GM12878 (cell line): ENCODE results near the gene LIMK1. TPM values are rescaled to one million over a fixed set of nuclear protein-coding genes. Genes with fewer than 3 reads are reported as not detected.
A peak's percentile ranks its signal among the peaks of the same experiment; 100 is the strongest.

Source experiments
- ATAC-seq: fragments of 200-7000 bp; cut with Tn5 transposase; 3 replicates; pipeline ENCODE4 v1.9.1; 2020; ENCODE audit warnings: mild to moderate bottlenecking, moderate library complexity
- BruUV-seq: library from RNA; stranded (reverse); fragments of 400-500 nt; replicated peaks from 2 replicates; lab custom pipeline; 2021; lab: Mats Ljungman, UMichigan
- CTCF ChIA-PET: fragments of 300-600 bp; sonication (Branson Sonifier 250); formaldehyde crosslinking; extraction: SDS; loops from one replicate; lab custom pipeline; 2021; ENCODE audit warnings: inconsistent platforms; lab: Yijun Ruan, JAX
- POLR2A ChIA-PET: fragments of 350-600 bp; formaldehyde crosslinking; extraction: SDS; loops from one replicate; lab custom pipeline; 2021; ENCODE audit warnings: inconsistent platforms; lab: Charles Lee
- RAD21 ChIA-PET: fragments of 300-600 bp; sonication (Branson Sonifier 250); formaldehyde crosslinking; loops from one replicate; lab custom pipeline; 2023; ENCODE audit warnings: antibody characterized with exemption; ENCODE audit not compliant: unreplicated experiment; lab: Charles Lee
- SMC1A ChIA-PET: fragments of 300-600 bp; sonication (Branson Sonifier 250); formaldehyde crosslinking; loops from one replicate; lab custom pipeline; 2023; ENCODE audit not compliant: unreplicated experiment, uncharacterized antibody; lab: Charles Lee
- DNase-seq: peaks from one replicate; pipeline ENCODE4 v3.0.0-alpha.2; 2011; ENCODE audit warnings: low read depth, low spot score
- FAIRE-seq: peaks from 3 replicates; lab custom pipeline; 2011; peaks lifted over from hg19 to GRCh38; lab: Jason Lieb, UNC
- H2AFZ ChIP-seq: 2 replicates; pipeline ENCODE4 v1.6.0; 2011; ENCODE audit warnings: low read depth, low read length, control low read depth; ENCODE audit not compliant: control insufficient read depth
- H3K27ac ChIP-seq: 2 replicates; pipeline ENCODE4 v1.5.1; 2011; ENCODE audit warnings: control low read depth; ENCODE audit not compliant: control insufficient read depth, insufficient read depth
- H3K27me3 ChIP-seq, 2 experiments: replicated peaks in 1 of 2; 2 replicates each; pipeline versions ENCODE4 v1.6.0 to v1.6.1; 2011; ENCODE audit warnings: low read length in 1 of 2; ENCODE audit not compliant: control insufficient read depth in 2 of 2, insufficient read depth in 2 of 2
- H3K36me3 ChIP-seq, 2 experiments: 2 replicates each; pipeline ENCODE4 v1.5.1; 2011; ENCODE audit warnings: low read length in 1 of 2; ENCODE audit not compliant: control insufficient read depth in 2 of 2, insufficient read depth in 2 of 2
- H3K4me1 ChIP-seq: 2 replicates; pipeline ENCODE4 v1.6.1; 2011; ENCODE audit warnings: mild to moderate bottlenecking, low read length, moderate library complexity, mixed read lengths; ENCODE audit not compliant: control insufficient read depth, insufficient read depth
- H3K4me2 ChIP-seq: 2 replicates; pipeline ENCODE4 v1.6.0; 2011; ENCODE audit warnings: control low read depth; ENCODE audit not compliant: control insufficient read depth, insufficient read depth
- H3K4me3 ChIP-seq: fragments of 200-600 bp; sonication (generic); 2 replicates; pipeline ENCODE4 v1.5.1; 2016
- H3K79me2 ChIP-seq: 2 replicates; pipeline ENCODE4 v1.6.0; 2011; ENCODE audit warnings: low read length; ENCODE audit not compliant: control insufficient read depth, insufficient read depth
- H3K9ac ChIP-seq: 2 replicates; pipeline ENCODE4 v1.8.0; 2011; ENCODE audit warnings: low read length, control low read depth, mixed read lengths; ENCODE audit not compliant: control insufficient read depth, insufficient read depth
- H3K9me3 ChIP-seq: replicated peaks from 3 replicates; pipeline ENCODE4 v1.5.1; 2011; ENCODE audit warnings: mild to moderate bottlenecking, low read length; ENCODE audit not compliant: control insufficient read depth, insufficient read depth
- H4K20me1 ChIP-seq: 2 replicates; pipeline ENCODE4 v1.6.0; 2011; ENCODE audit not compliant: control insufficient read depth, insufficient read depth
- BMI1 ChIP-seq: fragments of 450-650 bp; IDR thresholded peaks from 2 replicates; pipeline ENCODE4 v1.6.1; 2016; ENCODE audit warnings: mild to moderate bottlenecking, moderate library complexity, borderline replicate concordance
- EED ChIP-seq: sonication (generic); IDR thresholded peaks from 2 replicates; pipeline ENCODE4 v1.6.1; 2016; ENCODE audit warnings: antibody characterized with exemption, low read depth
- FOS ChIP-seq: IDR thresholded peaks from 3 replicates; pipeline ENCODE4 v1.6.1; 2011; ENCODE audit warnings: borderline replicate concordance; ENCODE audit not compliant: insufficient read length; ENCODE audit errors: extremely low read depth
- KAT2A ChIP-seq: conservative IDR thresholded peaks from 2 replicates; pipeline ENCODE4 v1.6.1; 2011; ENCODE audit warnings: low read depth, low read length; ENCODE audit not compliant: control insufficient read depth
- KDM1A ChIP-seq: fragments of 200-600 bp; sonication (generic); IDR thresholded peaks from 2 replicates; pipeline ENCODE4 v1.6.1; 2016; ENCODE audit warnings: borderline replicate concordance
- KLF5 ChIP-seq: fragments of 450-650 bp; IDR thresholded peaks from 2 replicates; pipeline ENCODE4 v1.6.1; 2014; ENCODE audit warnings: mild to moderate bottlenecking; ENCODE audit not compliant: partially characterized antibody
- SRF ChIP-seq, 2 experiments: IDR thresholded peaks; 2 replicates each; pipeline ENCODE4 v1.6.1; 2011; ENCODE audit warnings: low read depth in 2 of 2, low read length in 2 of 2, mild to moderate bottlenecking in 1 of 2, moderate library complexity in 1 of 2
- WGBS: methylation state at CpG from one replicate; pipeline ENCODE4 v1.1.6; 2016; ENCODE audit warnings: low lambda C conversion rate; ENCODE audit not compliant: insufficient replicate concordance, insufficient coverage; ENCODE audit errors: missing lambda C conversion rate; 5-methylcytosine and 5-hydroxymethylcytosine counted together
- in situ Hi-C: fragments of 300-500 bp; cut with MboI; formaldehyde crosslinking; loops from 9 replicates; pipeline ENCODE4 v1.14.3; 2018; ENCODE audit warnings: mixed read lengths
- intact Hi-C: fragments of 100-400 bp; cut with micrococcal nuclease; formaldehyde crosslinking; loops from one replicate; pipeline ENCODE4 v1.14.2; 2022; ENCODE audit not compliant: unreplicated experiment
- polyA plus RNA-seq, 11 experiments: library from polyadenylated mRNA; depleted of rRNA in 4 of 11; unstranded in 6 of 11; stranded (reverse) in 5 of 11; fragments of >200 nt; fragmentation: Nextera tagmentation in 4 of 11; fragmentation: Illumina TruSeq in 1 of 11; extraction: Ambion mirVana in 4 of 11; extraction: Trizol in 1 of 11; gene quantifications; 1 replicate in 1 of 11; 2 replicates in 10 of 11; pipeline versions ENCODE4 v1.2.1 to v1.2.3, GENCODE V29; 2011 to 2016; ENCODE audit warnings: inconsistent platforms in 2 of 11, missing spikeins in 2 of 11, low read depth in 1 of 11
- total RNA-seq, 4 experiments: library from RNA; depleted of rRNA in 3 of 4; stranded (reverse); fragments of >200 nt in 3 of 4; fragmentation: Illumina TruSeq in 1 of 4; extraction: Trizol in 1 of 4; gene quantifications; 2 replicates each; pipeline versions ENCODE4 v1.2.1 to v1.2.3, GENCODE V29; 2013 to 2021
- TF ChIP-seq, protein P1 (sequence below): fragments of 450-650 bp; IDR thresholded peaks from 2 replicates; pipeline ENCODE4 v1.6.1; 2017; ENCODE audit warnings: mild to moderate bottlenecking
- TF ChIP-seq, protein P2 (sequence below): IDR thresholded peaks from 2 replicates; pipeline ENCODE4 v1.6.1; 2011; ENCODE audit warnings: low read depth, mild to moderate bottlenecking, low read length, moderate library complexity, borderline replicate concordance; ENCODE audit errors: extremely low read depth
- TF ChIP-seq, protein P3 (sequence below): fragments of 450-650 bp; IDR thresholded peaks from 2 replicates; pipeline ENCODE4 v1.6.1; 2017; ENCODE audit warnings: low read depth, mild to moderate bottlenecking, moderate library complexity
- TF ChIP-seq, protein P4 (sequence below): fragments of 450-650 bp; IDR thresholded peaks from 2 replicates; pipeline ENCODE4 v1.6.1; 2017; ENCODE audit warnings: mild to moderate bottlenecking, moderate library complexity
- TF ChIP-seq, protein P5 (sequence below): IDR thresholded peaks from 2 replicates; pipeline ENCODE4 v1.6.1; 2012; ENCODE audit warnings: low read depth, low read length, improper control_type of control experiment

LIMK1 gene
- total and polyA plus RNA-seq, 10 of the 15 experiments (the other 5 are each of a cell fraction or from before 2014, with no cell fraction given), result 0.71 to 59.4 (median 28.8) TPM

DNA sequence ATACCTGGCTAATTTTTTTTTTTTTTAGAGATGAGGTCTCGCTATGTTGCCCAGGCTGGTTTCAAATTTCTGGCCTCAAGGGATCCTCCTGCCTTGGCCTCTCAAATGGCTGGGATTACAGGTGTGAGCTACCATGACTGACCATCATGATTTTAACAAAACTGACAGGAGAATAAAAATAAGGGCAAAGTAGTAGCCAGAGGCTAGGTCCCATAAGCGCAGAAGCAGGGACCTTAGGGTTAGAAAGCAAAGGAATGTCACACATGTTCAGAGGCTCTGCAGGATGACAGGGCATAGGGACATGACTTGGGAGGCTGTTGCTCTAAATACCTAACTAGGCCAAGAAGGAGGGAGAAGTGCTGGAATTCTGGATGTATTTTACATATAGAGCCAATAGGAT, 5.1 kb upstream of the LIMK1 start (continued):
- TF ChIP-seq BMI1, result no peak
- TF ChIP-seq, protein P1, sequence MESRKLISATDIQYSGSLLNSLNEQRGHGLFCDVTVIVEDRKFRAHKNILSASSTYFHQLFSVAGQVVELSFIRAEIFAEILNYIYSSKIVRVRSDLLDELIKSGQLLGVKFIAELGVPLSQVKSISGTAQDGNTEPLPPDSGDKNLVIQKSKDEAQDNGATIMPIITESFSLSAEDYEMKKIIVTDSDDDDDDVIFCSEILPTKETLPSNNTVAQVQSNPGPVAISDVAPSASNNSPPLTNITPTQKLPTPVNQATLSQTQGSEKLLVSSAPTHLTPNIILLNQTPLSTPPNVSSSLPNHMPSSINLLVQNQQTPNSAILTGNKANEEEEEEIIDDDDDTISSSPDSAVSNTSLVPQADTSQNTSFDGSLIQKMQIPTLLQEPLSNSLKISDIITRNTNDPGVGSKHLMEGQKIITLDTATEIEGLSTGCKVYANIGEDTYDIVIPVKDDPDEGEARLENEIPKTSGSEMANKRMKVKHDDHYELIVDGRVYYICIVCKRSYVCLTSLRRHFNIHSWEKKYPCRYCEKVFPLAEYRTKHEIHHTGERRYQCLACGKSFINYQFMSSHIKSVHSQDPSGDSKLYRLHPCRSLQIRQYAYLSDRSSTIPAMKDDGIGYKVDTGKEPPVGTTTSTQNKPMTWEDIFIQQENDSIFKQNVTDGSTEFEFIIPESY, result no peak
- TF ChIP-seq, protein P2, sequence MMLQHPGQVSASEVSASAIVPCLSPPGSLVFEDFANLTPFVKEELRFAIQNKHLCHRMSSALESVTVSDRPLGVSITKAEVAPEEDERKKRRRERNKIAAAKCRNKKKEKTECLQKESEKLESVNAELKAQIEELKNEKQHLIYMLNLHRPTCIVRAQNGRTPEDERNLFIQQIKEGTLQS, result no peak

DNA sequence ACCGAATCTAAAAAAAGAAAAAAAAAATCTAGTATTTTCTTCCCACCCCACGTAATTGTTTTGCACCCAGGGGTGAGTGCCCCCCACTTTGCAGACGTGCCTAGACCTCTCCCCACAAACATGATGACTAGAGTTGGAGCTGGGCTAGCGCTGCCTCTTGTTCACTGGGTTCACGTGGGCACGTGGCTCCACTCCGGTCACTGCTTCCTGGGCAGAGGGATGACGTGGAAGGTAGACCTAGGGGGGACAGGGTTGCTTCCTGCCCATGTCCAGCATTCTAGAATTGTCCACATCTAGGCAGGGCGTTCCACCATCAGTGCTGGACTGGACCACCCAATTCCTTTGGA, 861 bp upstream of the LIMK1 start:
- ChIA-PET POLR2A (interaction anchor here (0.7 to 2.3 kb wide), 3 partner anchors 18 to 92 kb away, joined by 4 to 18 read pairs (median 7); no protein-coding TSS in a partner anchor), CTCF (interaction anchor here (0.6 to 1.1 kb wide), 2 partner anchors 18 kb away, joined by 3 to 4 read pairs; no protein-coding TSS in a partner anchor), RAD21 (interaction anchor here (0.8 to 1.9 kb wide), 3 partner anchors 10 to 93 kb away, joined by 3 to 12 read pairs (median 10); no protein-coding TSS in a partner anchor), SMC1A (interaction anchor here (2.6 kb wide), 1 partner anchor 18 kb away, joined by 10 read pairs; no protein-coding TSS in a partner anchor)
- Histone ChIP-seq H3K9me3 (no peaks in the 10 kb centered on the region), H3K79me2 (peaks cover 5% of the 10 kb centered on the region; the same call in 1 of the 2 replicates), H3K9ac (peak overlapping the region; percentile 50; the same call in 1 of the 2 replicates), H3K27ac (no peak overlapping the region), H3K27me3 (no peaks in the 10 kb centered on the region), H4K20me1 (no peaks in the 10 kb centered on the region), H3K36me3 (0 out of 4 replicates have a peak, but pooled peaks cover 0 to 3% of the 10 kb centered on the region in 2 experiments), H3K4me2 (peak overlapping the region; percentile 85; the same call in 1 of the 2 replicates), H3K4me1 (peaks cover 13% of the 10 kb centered on the region), H2AFZ (no peak overlapping the region; the same call in 1 of the 2 replicates), H3K4me3 (peak overlapping the region; percentile 71; the same call in 1 of the 2 replicates)
- intact Hi-C loops (loop anchor here (1.0 kb wide), 1 partner anchor 92 kb away; the partner anchor contains the start of gene EIF4H), in situ Hi-C loops (loop anchor here (10.0 kb wide), 1 partner anchor 92 kb away; the partner anchor contains the start of gene EIF4H)
- DNase-seq (no peak), FAIRE-seq (no peak), ATAC-seq (no peak)
- no TSS peak for BruUV-seq
- 79% methylated on average over 9 of the region's 9 CpGs for WGBS
- no peak for TF ChIP-seq EED
- TF ChIP-seq, protein P3, sequence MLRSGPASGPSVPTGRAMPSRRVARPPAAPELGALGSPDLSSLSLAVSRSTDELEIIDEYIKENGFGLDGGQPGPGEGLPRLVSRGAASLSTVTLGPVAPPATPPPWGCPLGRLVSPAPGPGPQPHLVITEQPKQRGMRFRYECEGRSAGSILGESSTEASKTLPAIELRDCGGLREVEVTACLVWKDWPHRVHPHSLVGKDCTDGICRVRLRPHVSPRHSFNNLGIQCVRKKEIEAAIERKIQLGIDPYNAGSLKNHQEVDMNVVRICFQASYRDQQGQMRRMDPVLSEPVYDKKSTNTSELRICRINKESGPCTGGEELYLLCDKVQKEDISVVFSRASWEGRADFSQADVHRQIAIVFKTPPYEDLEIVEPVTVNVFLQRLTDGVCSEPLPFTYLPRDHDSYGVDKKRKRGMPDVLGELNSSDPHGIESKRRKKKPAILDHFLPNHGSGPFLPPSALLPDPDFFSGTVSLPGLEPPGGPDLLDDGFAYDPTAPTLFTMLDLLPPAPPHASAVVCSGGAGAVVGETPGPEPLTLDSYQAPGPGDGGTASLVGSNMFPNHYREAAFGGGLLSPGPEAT, result no peak
- no peak for TF ChIP-seq KDM1A
- no peak for TF ChIP-seq SRF (IDR thresholded peaks at IDR 0.05; ENCODE audit: low read depth in 2 of 2, low read length in 2 of 2)
- TF ChIP-seq KLF5, result no peak
- TF ChIP-seq, protein P4, sequence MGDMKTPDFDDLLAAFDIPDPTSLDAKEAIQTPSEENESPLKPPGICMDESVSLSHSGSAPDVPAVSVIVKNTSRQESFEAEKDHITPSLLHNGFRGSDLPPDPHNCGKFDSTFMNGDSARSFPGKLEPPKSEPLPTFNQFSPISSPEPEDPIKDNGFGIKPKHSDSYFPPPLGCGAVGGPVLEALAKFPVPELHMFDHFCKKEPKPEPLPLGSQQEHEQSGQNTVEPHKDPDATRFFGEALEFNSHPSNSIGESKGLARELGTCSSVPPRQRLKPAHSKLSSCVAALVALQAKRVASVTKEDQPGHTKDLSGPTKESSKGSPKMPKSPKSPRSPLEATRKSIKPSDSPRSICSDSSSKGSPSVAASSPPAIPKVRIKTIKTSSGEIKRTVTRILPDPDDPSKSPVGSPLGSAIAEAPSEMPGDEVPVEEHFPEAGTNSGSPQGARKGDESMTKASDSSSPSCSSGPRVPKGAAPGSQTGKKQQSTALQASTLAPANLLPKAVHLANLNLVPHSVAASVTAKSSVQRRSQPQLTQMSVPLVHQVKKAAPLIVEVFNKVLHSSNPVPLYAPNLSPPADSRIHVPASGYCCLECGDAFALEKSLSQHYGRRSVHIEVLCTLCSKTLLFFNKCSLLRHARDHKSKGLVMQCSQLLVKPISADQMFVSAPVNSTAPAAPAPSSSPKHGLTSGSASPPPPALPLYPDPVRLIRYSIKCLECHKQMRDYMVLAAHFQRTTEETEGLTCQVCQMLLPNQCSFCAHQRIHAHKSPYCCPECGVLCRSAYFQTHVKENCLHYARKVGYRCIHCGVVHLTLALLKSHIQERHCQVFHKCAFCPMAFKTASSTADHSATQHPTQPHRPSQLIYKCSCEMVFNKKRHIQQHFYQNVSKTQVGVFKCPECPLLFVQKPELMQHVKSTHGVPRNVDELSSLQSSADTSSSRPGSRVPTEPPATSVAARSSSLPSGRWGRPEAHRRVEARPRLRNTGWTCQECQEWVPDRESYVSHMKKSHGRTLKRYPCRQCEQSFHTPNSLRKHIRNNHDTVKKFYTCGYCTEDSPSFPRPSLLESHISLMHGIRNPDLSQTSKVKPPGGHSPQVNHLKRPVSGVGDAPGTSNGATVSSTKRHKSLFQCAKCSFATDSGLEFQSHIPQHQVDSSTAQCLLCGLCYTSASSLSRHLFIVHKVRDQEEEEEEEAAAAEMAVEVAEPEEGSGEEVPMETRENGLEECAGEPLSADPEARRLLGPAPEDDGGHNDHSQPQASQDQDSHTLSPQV, result no peak
- no peak for TF ChIP-seq KAT2A
- no peak for TF ChIP-seq FOS
- TF ChIP-seq, protein P5, sequence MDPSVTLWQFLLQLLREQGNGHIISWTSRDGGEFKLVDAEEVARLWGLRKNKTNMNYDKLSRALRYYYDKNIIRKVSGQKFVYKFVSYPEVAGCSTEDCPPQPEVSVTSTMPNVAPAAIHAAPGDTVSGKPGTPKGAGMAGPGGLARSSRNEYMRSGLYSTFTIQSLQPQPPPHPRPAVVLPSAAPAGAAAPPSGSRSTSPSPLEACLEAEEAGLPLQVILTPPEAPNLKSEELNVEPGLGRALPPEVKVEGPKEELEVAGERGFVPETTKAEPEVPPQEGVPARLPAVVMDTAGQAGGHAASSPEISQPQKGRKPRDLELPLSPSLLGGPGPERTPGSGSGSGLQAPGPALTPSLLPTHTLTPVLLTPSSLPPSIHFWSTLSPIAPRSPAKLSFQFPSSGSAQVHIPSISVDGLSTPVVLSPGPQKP, result no peak
